ENCODE results near the gene HOXC11.

Gene HOXC11

DNA sequence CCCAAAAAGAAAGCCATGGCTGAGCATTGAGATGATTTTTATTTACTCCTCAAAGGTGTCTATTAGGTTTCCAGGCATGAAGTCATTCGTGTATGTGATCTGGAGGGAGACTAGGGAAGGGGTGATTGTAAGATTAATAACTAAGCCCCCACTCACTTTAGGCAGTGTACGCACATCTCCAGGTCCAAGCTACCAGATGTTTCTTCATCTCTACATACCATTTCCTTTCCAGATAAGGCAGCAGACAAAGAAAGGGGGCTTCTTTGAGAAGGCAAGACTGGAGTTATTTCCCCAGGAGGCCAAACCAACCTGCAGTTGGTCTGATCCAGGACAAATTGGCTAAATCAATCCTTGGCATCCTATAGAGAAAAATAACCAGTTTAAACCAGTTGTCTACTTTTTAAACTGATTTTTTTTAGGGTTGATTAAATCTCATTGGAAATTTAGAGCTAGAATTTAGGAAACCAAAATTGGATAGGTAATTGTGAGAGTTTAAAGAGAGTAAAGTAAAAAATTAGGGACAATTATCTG, 30.4 kb upstream of the HOXC11 start:
- no peak for DNase-seq (ENCODE audit: low spot score)

DNA sequence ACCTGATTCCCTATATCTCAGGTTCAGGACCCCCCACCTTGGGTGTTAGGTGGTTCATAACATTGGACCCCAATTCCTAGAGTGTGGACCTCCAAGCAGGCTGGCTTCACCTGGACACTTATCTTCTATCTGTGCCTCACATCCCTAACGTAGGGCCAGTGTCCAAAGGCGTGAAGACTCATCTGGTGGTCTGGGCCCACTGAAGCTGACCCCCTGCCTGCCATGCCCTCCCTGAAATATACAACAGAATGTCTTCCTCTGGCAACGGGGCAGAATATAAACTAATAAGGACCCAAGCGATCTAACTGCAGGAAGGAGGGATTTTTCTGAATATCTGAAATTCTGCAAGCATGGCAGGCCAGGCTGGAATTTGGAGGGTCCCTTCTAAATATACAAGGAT, 28.7 kb upstream of the HOXC11 start:
- no peak for DNase-seq (ENCODE audit: low spot score)

DNA sequence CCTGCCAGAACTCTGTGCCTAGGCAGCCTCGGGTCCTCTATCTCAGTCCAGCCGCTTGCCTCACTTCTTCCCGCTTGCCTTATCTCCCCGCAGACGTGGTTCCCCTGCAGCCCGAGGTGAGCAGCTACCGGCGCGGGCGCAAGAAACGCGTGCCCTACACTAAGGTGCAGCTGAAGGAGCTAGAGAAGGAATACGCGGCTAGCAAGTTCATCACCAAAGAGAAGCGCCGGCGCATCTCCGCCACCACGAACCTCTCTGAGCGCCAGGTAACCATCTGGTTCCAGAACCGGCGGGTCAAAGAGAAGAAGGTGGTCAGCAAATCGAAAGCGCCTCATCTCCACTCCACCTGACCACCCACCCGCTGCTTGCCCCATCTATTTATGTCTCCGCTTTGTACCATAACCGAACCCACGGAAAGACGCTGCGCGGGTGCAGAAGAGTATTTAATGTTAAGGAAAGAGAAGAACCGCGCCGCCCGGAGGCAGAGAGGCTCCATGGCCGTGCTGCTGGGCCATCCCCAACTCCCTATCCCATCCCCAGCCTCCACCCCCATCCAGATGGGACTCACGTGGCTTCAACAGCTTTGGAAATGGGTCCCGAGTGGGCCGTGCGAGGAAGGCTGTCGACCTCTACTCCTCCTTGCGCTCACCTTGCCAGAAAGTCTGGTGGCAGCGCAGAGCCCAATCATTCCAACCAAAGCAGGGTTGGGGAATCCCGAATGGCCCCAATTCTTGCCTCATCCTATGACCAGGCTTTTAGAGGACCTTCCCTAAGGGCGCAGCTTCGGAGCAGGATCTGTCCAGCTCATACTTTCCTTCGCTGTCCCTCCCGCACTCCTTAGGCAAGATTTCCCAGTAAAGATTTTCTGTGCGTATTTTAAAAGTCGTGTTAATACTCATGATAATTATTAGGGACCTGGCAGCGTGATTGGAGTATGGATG, 27.7 kb upstream of the HOXC11 start:
- DNase-seq (ENCODE audit: low spot score): no peak

DNA sequence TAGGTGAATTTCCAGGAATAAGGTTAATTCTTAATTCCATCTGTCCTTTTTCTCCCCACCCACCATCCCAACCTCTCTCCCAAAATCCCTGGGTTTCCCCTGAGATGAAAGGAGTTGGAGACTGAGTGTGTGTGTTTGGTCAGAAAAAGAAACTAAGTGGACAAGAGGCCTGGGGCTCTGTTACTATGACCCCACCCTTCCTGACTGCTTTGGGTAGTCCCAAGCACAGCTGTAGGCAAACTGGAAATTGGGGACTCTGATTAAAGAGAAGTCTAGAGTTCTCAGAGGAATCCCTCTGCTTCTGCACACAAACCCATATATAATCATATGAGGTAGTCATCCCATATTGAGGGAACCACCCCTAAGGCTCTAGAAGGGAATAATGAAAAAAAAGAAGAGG, 25.2 kb upstream of the HOXC11 start:
- no peak for DNase-seq (ENCODE audit: low spot score)

DNA sequence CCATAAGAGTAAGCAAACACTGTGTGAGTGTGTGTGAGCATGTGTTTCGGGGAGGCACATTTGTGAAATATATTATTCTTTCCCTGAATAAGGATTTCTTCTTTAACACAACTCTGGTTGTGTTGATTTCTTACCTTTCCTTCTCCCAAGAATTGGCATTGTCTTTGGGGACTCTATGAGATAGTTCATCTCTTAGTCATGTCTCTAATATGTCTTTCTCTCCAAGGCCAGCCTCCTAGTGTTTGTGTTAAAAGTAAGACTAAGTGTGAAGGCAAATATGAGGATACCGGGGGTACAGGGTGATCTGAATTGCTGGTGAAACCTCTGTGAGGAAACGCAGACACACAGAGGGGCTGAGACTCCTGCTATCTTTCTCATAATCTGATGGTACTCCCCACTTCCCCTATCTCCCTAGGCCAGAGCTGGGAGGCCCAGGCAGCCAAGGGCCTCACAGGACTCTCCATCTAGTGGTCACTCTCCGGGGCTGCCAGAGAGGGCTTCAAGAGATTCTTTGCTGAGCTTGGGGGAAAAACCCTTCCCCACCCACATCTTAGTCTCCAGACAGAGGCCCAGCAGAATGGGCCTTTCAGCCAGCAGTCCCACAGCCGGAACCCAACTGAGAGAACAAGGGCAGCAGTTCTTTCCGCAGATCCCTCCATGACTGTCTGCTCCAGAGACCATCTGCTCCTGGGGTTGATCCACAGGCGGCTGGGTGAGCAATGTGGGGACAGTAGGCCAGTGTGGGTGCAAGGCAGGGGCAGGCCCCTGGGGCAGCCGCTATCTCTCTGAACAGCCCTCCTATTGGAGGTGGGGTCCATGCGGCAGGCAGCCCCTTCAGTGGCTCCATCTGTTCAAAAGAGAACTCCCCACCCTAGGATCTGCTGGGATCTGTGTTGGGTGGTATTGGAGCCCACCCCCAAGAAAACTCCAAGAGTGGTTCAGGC, 24.0 kb upstream of the HOXC11 start:
- no peak for DNase-seq (ENCODE audit: low spot score)

DNA sequence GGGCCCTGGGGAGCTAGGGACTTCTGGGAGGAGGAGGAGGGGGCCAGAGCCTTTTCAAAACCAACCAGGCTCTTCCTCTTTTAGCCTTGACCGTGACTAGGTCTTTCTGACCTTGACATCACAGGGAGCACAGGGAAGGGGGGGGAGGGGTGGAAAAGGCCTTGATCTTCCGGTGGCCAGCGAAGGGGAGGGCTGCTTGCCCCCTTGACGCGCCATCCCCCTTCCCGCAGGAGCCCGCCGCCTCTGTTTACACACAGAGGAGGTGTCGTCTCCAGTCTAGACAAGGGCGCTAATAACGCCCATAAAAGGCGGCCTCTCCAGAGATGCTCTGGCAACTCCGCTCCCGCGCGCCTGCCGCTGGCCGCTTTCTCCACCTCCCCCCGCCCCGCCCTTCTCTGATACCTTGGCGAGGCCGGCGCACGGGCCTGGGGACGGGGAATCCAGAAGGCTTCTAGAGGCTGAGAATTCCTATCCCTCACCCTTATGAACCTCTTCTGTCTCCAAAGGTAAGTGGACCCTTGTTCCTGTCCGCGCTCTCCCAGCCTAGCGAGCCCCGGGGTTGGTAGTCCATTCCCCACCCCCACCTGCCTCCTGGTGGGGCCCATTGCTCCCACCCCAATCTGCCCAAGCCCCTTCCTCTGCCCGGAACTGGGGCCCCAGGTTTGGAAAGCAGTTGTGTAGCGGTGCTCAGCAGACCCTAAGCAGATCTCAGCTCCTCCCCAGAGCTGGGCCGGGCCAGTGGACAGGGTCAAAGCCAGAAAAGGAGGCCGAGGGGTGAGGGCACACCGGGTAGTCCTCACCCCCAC, 23.1 kb upstream of the HOXC11 start:
- peak; percentile 58 for DNase-seq (ENCODE audit: low spot score)

DNA sequence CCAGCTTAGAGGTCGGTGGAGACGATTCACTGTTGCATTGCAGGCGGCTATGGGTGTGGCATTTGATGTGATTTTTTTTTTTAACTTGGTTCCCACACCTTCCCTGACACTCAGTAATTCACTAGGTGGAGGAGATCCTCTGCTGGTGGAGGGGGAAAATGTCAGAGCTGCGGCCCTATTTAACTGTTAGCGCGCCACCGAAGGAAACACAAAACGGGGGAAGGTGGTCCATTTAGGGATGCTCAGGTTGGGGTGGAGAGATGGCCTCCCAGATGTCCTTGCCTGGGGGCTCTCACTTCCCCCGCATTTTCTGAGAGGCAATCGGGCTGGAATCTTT, 22.5 kb upstream of the HOXC11 start:
- DNase-seq (ENCODE audit: low spot score): peak; percentile 55

DNA sequence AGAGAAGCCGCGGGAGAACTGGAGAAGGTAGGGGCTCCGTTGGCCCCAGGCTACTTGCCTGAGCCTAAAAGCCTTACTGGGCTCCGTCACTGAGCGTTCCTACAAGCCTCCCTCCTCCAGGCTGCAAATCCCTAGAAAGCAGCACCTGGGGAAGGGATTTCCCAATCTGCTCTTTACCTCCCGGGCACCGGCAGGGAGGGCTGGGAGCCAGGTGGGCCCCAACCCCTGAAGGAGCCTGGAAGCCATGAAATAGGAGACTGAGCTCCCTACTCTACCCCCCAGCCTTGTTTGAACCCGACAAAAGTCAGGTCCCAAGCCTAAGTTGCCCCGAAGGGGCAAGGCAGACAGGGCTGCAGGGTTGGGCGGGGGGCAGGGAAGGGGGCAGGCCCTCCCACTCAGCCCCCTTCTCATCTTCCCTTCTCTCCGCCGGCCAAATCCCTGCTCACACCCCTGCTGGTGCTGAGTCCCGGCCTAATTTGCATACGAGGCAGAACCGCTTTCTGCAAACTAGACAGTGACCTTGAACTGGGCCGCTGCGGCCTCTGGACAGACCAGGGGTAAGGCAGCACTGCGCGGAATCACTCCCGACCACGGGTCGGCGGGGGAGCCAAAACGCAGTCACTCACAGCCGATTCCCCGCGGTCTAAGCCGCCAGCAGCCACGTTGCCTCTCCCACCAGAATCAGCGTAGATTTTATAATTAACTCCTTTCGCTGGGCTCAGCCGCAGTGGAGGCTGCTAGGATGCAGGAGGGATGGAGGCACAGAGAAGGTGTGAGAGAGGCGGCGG, 21.9 kb upstream of the HOXC11 start:
- peak; percentile 77 for DNase-seq (ENCODE audit: low spot score)

DNA sequence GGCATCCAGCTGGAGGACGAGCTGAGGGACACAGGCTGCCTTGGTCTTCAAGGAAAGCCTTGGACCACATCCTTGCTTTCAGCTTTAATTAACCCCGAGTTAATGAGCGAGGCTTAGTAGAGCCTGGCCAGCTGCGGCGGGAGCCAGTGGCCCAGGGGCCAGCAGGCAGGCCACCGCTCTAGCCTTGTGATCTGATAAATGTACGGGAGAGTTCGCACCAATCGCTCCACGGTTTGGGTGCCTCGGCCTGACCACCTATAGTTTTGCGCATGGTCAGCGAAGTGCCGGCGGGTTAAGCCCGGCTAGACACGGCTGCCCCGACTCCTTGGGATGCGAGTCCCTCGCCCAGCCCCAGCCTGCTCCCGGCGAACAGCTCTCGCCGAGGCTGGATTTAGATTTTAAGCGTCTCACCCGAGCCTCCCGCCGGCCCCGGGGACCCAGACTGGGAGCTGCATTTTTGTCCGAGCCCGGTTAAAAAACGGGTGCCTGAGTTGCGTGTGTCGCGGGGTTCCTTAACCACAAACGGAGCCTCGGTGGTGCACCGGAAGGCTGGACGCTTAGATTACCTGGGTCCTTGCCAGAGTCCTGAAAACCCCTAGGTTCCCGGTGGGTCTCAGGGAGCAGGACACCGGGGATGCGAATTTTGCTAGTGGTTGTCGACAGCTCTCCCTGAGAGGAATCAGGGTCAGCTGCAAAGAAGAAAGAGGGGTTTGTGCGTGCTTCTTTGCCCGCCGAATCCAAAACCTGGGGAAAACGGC, 21.2 kb upstream of the HOXC11 start:
- DNase-seq (ENCODE audit: low spot score): no peak

DNA sequence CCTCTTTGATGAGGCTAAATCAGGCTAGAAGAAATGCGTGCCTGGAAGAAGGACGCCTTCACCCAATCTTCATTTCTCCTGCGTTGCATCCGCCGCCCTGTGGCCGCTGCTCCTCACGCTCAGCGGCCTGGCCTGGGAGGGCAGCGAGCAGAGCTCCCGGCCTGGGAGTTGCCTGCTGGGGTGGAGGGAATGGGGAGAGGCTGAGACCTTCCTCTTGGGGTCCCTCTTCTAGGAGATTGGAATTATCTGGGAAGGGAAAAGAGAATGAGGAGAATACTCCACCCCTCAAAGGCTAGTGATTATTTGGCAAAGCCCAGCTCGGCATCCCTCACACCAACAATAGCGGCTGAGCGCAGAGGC, 20.6 kb upstream of the HOXC11 start:
- DNase-seq (ENCODE audit: low spot score): no peak

DNA sequence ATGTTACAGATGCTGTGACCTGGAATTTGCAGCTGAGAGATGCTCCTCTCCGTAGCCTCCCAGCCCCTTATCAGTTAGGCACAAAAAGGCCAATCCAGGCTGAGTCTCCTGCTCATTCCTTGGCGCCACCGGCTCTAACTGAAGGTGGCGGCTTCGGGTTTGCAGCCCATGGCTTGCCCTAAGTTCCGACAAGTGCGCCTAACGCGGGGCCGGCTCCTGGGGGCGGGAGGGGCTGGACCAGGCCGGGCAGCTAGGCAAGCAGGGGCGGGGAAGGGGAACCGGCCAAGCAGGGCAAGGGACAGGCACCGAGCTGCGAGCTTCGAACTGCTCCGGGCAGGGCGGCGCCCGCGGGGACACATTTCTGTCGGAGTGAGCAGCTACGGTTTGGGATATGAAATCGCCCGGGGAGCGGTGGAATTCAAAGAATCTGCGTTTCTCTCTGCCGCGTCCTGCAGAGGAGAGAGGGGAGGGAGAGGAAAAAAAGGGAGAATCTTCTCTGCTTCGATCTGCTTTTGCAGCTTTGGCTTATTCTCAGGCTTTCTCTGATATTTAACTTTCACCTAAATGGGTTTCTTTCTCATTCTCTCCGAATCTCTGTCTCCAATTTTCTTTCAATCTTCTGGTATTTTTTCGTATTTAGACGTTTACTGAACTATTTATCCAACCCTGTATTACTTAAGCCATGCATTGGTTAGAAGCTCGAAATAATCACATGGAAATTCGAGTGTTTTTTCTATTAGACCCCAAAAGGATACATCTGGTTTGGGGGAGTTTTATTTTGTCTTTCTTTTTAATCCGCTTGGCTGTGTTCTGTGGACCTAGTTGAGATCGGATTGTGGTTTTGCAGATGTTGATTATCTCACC, 19.8 kb upstream of the HOXC11 start:
- peak; percentile 78 for DNase-seq (ENCODE audit: low spot score)

DNA sequence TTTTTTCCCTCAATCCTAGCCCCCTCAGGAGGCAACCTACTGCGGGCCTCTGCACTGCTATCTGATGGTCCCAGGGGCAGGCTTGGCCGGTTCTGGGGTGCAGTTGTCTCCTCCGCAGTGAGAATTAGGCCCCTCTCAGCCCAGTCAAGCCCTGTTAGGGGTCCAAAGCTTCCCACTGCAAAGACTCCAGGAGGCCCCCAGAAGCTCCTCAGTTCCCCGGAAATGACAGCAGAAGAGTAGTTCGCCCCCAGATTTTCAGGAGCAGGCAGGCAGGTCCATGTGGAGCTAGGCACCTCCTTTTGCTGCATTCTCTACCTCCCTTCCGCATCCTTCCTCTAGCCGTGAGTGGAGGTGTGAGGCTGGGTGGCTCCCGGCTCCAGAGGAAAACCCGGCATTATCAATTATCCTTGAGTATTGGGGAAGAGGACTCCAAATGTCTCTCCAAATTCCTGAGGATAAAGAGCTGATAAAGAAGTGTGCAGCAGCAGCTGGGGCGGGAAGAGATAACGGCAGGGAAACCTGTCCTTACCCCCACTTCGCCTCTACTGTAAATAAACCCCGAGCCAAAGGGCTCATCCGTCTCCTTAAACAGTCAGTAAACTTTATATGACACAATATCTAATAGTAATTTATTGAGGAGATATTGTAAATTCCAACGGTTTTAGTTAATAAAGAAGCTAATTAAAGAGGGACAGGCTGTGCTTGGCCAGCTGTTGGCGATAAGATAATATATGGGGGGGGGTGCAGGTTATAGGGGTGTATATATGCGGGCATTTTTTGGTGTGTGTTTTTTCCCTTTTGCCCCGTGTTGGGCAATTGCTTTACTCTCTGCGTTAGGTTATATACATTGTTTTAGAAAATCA, 18.9 kb upstream of the HOXC11 start:
- no peak for DNase-seq (ENCODE audit: low spot score)

DNA sequence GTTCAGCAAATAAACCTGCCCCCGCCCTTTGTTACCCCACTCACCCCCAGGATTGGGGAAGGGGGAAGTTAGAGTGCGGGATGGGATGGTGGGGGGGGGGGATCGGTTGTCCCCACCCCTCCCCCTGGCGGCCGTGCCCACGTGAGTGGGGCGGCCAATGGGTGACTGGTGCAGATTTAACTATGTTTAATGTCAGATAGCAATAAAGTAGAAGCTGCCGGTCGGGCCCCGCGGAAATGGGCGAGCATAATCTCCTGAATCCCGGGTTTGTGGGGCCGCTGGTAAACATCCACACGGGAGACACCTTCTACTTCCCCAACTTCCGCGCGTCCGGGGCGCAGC, 18.3 kb upstream of the HOXC11 start, which contains the start of gene HOXC12:
TSS of gene HOXC12 (plus strand) at position 210 of the 342 bp plus-strand sequence. CDS start at position 237, 27 bp downstream.
- peak; percentile 82 for DNase-seq (ENCODE audit: low spot score)

DNA sequence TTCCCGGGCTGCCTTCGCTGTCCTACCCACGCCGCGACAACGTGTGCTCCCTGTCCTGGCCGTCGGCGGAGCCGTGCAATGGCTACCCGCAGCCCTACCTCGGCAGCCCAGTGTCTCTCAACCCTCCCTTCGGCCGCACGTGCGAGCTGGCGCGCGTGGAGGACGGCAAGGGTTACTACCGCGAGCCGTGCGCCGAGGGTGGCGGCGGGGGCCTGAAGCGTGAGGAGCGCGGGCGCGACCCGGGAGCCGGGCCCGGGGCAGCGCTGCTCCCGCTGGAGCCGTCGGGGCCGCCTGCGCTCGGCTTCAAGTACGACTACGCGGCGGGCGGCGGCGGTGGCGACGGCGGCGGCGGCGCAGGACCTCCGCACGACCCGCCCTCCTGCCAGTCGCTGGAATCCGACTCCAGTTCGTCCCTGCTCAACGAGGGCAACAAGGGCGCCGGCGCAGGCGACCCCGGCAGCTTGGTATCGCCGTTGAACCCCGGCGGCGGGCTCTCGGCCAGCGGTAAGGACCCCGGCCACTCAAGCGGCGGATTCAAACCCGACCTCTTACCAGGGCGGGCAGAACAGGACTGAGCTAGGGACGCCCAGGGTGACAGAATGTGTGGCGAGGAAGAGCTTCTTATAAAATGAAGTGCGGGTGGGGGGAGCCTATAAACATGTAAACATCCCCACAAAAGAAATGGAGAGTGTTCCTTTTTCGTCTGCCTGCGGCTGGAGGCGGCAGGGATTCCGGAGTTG, 17.7 kb upstream of the HOXC11 start:
- no peak for DNase-seq (ENCODE audit: low spot score)

DNA sequence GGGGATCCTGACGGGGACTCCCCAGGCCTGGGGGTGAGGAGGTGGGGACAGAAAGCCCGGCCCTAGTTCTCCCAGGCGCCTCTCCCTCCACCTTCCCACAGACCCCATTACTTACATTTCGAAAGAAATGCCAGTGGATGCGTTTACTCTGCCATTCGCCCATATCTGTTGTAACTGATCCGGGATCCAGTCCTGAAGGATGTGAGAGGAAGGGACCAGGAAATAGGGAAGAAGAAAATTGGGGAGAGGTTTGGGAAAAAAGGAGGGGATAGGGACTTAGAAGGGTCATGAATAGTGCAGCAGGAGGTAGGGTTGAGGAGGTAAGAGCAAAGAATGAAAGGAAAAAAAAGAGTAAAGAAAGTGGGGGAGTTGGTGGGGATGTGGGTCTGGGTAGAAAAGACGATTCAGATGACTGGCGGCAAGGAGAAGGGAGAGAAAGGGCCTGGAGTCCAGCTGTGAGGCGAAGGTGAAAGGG, 17.1 kb upstream of the HOXC11 start:
- no peak for DNase-seq (ENCODE audit: low spot score)

DNA sequence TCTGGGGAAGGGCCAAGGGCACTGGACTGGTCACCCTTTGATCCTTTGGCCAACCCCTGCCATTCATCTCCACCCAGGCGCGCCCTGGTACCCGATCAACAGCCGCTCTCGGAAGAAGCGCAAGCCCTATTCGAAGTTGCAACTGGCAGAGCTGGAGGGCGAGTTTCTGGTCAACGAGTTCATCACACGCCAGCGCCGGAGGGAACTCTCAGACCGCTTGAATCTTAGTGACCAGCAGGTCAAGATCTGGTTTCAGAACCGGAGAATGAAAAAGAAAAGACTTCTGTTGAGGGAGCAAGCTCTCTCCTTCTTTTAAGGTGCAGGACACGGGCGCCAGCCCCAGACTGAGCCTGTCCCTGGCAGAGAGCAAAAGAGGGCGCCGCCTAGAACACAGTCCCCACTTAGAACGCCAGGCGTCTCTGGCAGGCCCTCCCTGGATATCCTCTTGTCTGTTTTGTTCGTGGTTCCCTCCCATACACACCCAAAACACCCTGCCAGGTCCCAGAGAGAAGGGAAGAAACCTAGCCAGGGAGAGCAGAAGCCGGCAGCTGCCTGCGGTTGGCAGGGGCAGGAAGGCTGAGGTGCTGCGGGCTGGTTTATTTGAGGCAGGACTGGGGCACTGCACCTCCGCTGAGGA, 16.6 kb upstream of the HOXC11 start:
- DNase-seq (ENCODE audit: low spot score): no peak

DNA sequence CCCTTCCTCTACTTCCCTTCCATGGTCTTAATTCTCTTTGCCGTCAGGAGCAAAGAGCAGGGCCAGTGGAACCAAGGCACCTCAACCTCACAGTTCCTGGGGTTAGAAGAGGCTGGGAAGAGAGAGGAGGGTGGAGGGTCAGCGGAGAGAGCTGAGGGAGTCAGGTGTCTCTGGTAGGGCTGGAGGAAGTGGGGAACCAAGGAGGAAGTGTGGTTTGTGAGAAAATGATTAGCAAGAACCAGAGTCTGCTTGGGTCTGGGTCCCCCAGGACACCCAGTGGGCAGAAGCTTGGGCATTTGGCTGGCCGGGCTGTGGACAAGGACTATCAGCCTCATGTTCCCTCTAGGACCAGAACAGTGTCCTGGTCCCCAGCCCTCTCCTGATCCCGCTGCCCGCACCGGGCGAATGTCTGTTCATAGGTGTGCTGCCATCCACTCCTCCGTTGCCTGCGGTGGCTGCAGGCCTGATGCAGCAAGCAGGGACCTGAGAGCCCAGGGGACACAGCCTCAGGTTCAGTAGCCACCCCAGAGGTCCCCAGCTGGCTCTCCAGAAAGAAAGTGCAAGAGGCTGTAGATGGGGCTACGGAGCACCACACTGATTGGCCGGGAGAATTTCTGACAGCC, 15.9 kb upstream of the HOXC11 start:
- DNase-seq (ENCODE audit: low spot score): no peak

Data from HuH-7.5 (cell line).